IMR-90 (cell line): Measurements from ENCODE around the gene MACF1. TPM values are rescaled to one million over a fixed set of nuclear protein-coding genes. Genes with fewer than 3 reads are reported as not detected.
A peak's percentile ranks its signal among the peaks of the same experiment; 100 is the strongest.

Experiments
- ATAC-seq: fragments of 200-7000 bp; cut with Tn5 transposase; 2 replicates; pipeline ENCODE4 v1.9.1; 2020; ENCODE audit warnings: low read depth, mild to moderate bottlenecking, moderate library complexity
- BruUV-seq: library from RNA; stranded (reverse); fragments of 400-500 nt; replicated peaks from 2 replicates; lab custom pipeline; 2021; lab: Mats Ljungman, UMichigan
- CTCF ChIA-PET: fragments of 300-600 bp; formaldehyde crosslinking; extraction: SDS; loops from one replicate; lab custom pipeline; 2021; ENCODE audit warnings: antibody characterized with exemption; lab: Yijun Ruan, JAX
- POLR2A ChIA-PET: fragments of 300-600 bp; sonication (Branson Sonifier 250); formaldehyde crosslinking; loops from one replicate; lab custom pipeline; 2022; ENCODE audit warnings: antibody characterized with exemption; ENCODE audit not compliant: unreplicated experiment; lab: Charles Lee
- DNase-seq: peaks from one replicate; pipeline ENCODE4 v3.0.0; 2013
- H2AFZ ChIP-seq: replicated peaks from 2 replicates; pipeline ENCODE3; 2013; ENCODE audit warnings: low read length, mild to moderate bottlenecking; ENCODE audit not compliant: poor library complexity
- H2AK5ac ChIP-seq: 2 replicates; pipeline ENCODE4 v1.6.1; 2013; ENCODE audit warnings: low read depth, low read length, inconsistent platforms
- H2AK9ac ChIP-seq: replicated peaks from 2 replicates; pipeline ENCODE3; 2013; ENCODE audit warnings: mild to moderate bottlenecking, low read depth, low read length, moderate library complexity; ENCODE audit not compliant: poor library complexity
- H2BK120ac ChIP-seq: 2 replicates; pipeline ENCODE4 v1.6.1; 2013; ENCODE audit warnings: low read depth, low read length, inconsistent platforms
- H2BK15ac ChIP-seq: 3 replicates; pipeline ENCODE4 v1.6.1; 2013; ENCODE audit warnings: low read depth, low read length, inconsistent platforms
- H2BK20ac ChIP-seq: 2 replicates; pipeline ENCODE4 v1.6.1; 2013; ENCODE audit warnings: low read depth, mild to moderate bottlenecking, inconsistent platforms, low read length, moderate library complexity
- H2BK5ac ChIP-seq: 2 replicates; pipeline ENCODE4 v1.6.1; 2013; ENCODE audit warnings: mild to moderate bottlenecking, low read depth, low read length, inconsistent platforms; ENCODE audit not compliant: poor library complexity, severe bottlenecking
- H3K14ac ChIP-seq: replicated peaks from 2 replicates; pipeline ENCODE4 v1.6.1; 2013; ENCODE audit warnings: low read depth, low read length, inconsistent platforms
- H3K18ac ChIP-seq: 2 replicates; pipeline ENCODE4 v1.6.1; 2013; ENCODE audit warnings: low read depth, low read length, control low read depth
- H3K23ac ChIP-seq: 2 replicates; pipeline ENCODE4 v1.6.1; 2013; ENCODE audit warnings: low read depth, low read length, inconsistent platforms
- H3K27ac ChIP-seq: 2 replicates; pipeline ENCODE4 v1.5.1; 2013; ENCODE audit warnings: mild to moderate bottlenecking, control low read depth, low read length; ENCODE audit not compliant: insufficient read depth
- H3K27me3 ChIP-seq: 2 replicates; pipeline ENCODE4 v1.6.1; 2013; ENCODE audit warnings: low read length; ENCODE audit not compliant: control insufficient read depth, insufficient read depth
- H3K36me3 ChIP-seq: 2 replicates; pipeline ENCODE4 v1.6.1; 2013; ENCODE audit warnings: low read length, mixed read lengths; ENCODE audit not compliant: control insufficient read depth, insufficient read depth
- H3K4ac ChIP-seq: 2 replicates; pipeline ENCODE4 v1.6.1; 2013; ENCODE audit warnings: low read depth, low read length, inconsistent platforms
- H3K4me1 ChIP-seq: 2 replicates; pipeline ENCODE4 v1.6.1; 2013; ENCODE audit warnings: low read length, mixed read lengths; ENCODE audit not compliant: control insufficient read depth, insufficient read depth
- H3K4me2 ChIP-seq: 2 replicates; pipeline ENCODE4 v1.6.1; 2013; ENCODE audit warnings: low read depth, mild to moderate bottlenecking, control low read depth, low read length, moderate library complexity
- H3K4me3 ChIP-seq: 2 replicates; pipeline ENCODE4 v1.5.1; 2013; ENCODE audit warnings: low read depth, mild to moderate bottlenecking, control low read depth, low read length, moderate library complexity; ENCODE audit not compliant: insufficient read depth
- H3K56ac ChIP-seq: 2 replicates; pipeline ENCODE4 v1.6.1; 2013; ENCODE audit warnings: low read length, inconsistent platforms; ENCODE audit not compliant: insufficient read depth; ENCODE audit errors: extremely low read depth
- H3K79me1 ChIP-seq, 2 experiments: 2 replicates each; pipeline ENCODE4 v1.6.1; 2013; ENCODE audit warnings: low read length in 2 of 2, inconsistent platforms in 1 of 2, low read depth in 1 of 2
- H3K9ac ChIP-seq: 2 replicates; pipeline ENCODE4 v1.6.1; 2013; ENCODE audit warnings: low read depth, low read length, control low read depth
- H3K9me1 ChIP-seq: 2 replicates; pipeline ENCODE4 v1.6.1; 2013; ENCODE audit warnings: low read length, inconsistent platforms; ENCODE audit not compliant: insufficient read depth
- H3K9me3 ChIP-seq: 2 replicates; pipeline ENCODE4 v1.6.1; 2013; ENCODE audit warnings: low read length; ENCODE audit not compliant: control insufficient read depth, insufficient read depth
- H4K20me1 ChIP-seq: 2 replicates; pipeline ENCODE4 v1.6.1; 2013; ENCODE audit warnings: low read length, inconsistent platforms; ENCODE audit not compliant: insufficient read depth
- H4K5ac ChIP-seq: 2 replicates; pipeline ENCODE4 v1.6.1; 2013; ENCODE audit warnings: mild to moderate bottlenecking, low read depth, low read length, control low read depth
- H4K8ac ChIP-seq, 2 experiments: 2 replicates each; pipeline ENCODE4 v1.6.1; 2013; ENCODE audit warnings: low read depth in 2 of 2, low read length in 2 of 2, control low read depth in 1 of 2, inconsistent platforms in 1 of 2
- H4K91ac ChIP-seq: 2 replicates; pipeline ENCODE4 v1.6.1; 2013; ENCODE audit warnings: low read depth, low read length, inconsistent platforms; ENCODE audit not compliant: insufficient read depth
- CEBPB ChIP-seq: IDR thresholded peaks from 2 replicates; pipeline ENCODE4 v1.6.1; 2012; ENCODE audit warnings: low read depth, low read length, improper control_type of control experiment
- CTCF ChIP-seq: conservative IDR thresholded peaks from 2 replicates; pipeline ENCODE4 v1.5.1; 2012; ENCODE audit warnings: mild to moderate bottlenecking, low read depth, low read length, improper control_type of control experiment
- WGBS, 2 experiments: methylation state at CpG; one replicate each; pipeline versions ENCODE4 v1.1.5 to v1.1.7; 2013; ENCODE audit warnings: missing lambda C conversion rate in 2 of 2; ENCODE audit not compliant: insufficient read length in 1 of 2; ENCODE audit errors: extremely low coverage in 2 of 2; 5-methylcytosine and 5-hydroxymethylcytosine counted together
- dilution Hi-C: fragments of 300-500 bp; cut with HindIII; formaldehyde crosslinking; loops from one replicate; pipeline ENCODE4 v1.14.3; 2018; ENCODE audit warnings: low sequenced_read_pairs; ENCODE audit not compliant: unreplicated experiment
- in situ Hi-C: fragments of 300-500 bp; cut with MboI; formaldehyde crosslinking; loops from 3 replicates; pipeline ENCODE4 v1.14.3; 2019; ENCODE audit warnings: low sequenced_read_pairs, inconsistent platforms, mixed read lengths
- intact Hi-C: fragments of 100-400 bp; cut with micrococcal nuclease; formaldehyde crosslinking; loops from 2 replicates; pipeline ENCODE4 v1.10.0; 2022
- polyA plus RNA-seq, 3 experiments: library from polyadenylated mRNA; depleted of rRNA; stranded (reverse); fragments of >200 nt; gene quantifications; 2 replicates each; pipeline ENCODE4 v1.2.3, GENCODE V29; 2012; ENCODE audit warnings: low replicate concordance in 1 of 3
- total RNA-seq: library from RNA; depleted of rRNA; stranded (reverse); fragments of >200 nt; gene quantifications from 2 replicates; pipeline ENCODE4 v1.2.3, GENCODE V29; 2012

Gene MACF1
- total and polyA plus RNA-seq, 2 of the 4 experiments (the other 2 are of a cell fraction) = 67.6 to 369 TPM

- Histone ChIP-seq H3K9me1 (peaks cover 25% of the 10 kb centered on the region), H3K79me1 (peaks cover 33 to 77% of the 10 kb centered on the region in 2 experiments; a peak in 3 of 4 replicates), H3K4me3 (no peak overlapping the region), H3K23ac (no peak overlapping the region; the same call in 1 of the 2 replicates), H4K5ac (no peak overlapping the region), H4K8ac (no peak overlapping the region), H2BK20ac (no peak overlapping the region), H2BK5ac (no peak overlapping the region), H2AK9ac (no peak overlapping the region), H2BK15ac (no peak overlapping the region), H3K4me1 (peaks cover 19% of the 10 kb centered on the region), H3K56ac (no peak overlapping the region), H3K4me2 (no peak overlapping the region), H2AFZ (no peak overlapping the region), H3K36me3 (peaks cover 5% of the 10 kb centered on the region), H3K27ac (no peak overlapping the region), H3K9me3 (no peaks in the 10 kb centered on the region), H4K20me1 (peaks cover 77% of the 10 kb centered on the region), H3K4ac (no peak overlapping the region), H3K9ac (no peak overlapping the region), H2AK5ac (no peak overlapping the region), H3K14ac (no peak overlapping the region), H3K18ac (no peak overlapping the region), H2BK120ac (no peak overlapping the region), H4K91ac (no peak overlapping the region), H3K27me3 (no peaks in the 10 kb centered on the region)
- WGBS, 2 experiments = no CpG with 5 or more reads among the region's 1 CpG
- ChIA-PET CTCF (interaction anchor here (0.8 kb wide), 1 partner anchor 52 kb away, joined by 3 read pairs; no protein-coding TSS in a partner anchor), POLR2A (no interaction called here)
- no TSS peak for BruUV-seq
- no peak for TF ChIP-seq CEBPB
- peak; percentile 7; the same call in 1 of the 2 replicates for TF ChIP-seq CTCF
- dilution Hi-C loops = no loop called here
- no peak for DNase-seq
- intact Hi-C loops = no loop called here
- in situ Hi-C loops = no loop called here
- no peak for ATAC-seq
Observed at GRCh38 chr1:39266269-39266668, 61.8 kb downstream of the MACF1 start.
